Endothelial cell of hepatic sinusoid (primary cell): Measurements from ENCODE around the gene MRPL18.
"Not testable (repeated sequence)": the region's sequence is repeated elsewhere in the genome, so short reads cannot be mapped to it uniquely, and the experiment has no call there.

Source experiments
- in situ Hi-C: cut with HindIII; loops from 2 replicates; pipeline ENCODE4 v1.10.0; 2017; ENCODE audit warnings: low sequenced_read_pairs

The MRPL18 gene

DNA sequence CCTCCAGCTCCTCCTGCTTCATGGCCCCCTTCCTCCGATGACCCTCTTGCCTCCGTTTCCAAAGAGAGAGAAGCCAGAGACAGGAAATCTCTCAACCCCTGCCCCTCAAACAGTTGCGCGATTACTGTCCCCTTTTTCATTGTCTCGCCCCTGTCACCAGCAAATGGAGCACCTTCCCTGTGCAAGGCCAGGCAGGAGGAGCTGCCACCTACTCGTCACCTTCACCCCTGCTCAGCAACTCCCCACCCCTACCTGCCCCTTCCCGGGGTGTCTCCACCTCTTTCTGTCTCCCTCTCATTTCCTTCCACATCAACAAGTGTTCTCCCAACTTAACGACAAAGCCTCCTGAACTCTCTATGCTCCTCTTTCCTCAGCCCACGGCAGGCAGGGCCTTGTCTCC is 23.5 kb downstream of the MRPL18 start:
- in situ Hi-C loops = no loop called here

DNA sequence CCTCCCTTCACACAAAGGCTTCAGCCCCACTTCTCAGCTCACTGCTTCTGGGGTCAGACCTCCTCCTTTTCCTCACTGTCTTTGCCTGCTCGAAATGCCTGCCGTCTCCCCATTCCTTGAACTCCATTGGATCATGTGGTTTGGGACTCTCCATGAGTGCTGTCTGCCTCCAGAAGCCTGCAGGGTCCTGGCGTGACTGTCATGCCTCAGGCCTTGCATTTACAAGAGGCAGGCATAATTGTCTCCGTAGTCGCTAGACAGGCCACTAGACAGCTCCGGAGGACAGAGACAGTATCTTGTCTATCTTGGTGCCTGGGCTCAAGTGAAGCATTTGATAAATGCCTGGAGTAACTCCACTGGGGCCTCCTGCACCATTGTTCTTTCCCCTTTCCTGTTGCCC is 25.1 kb downstream of the MRPL18 start:
- in situ Hi-C loops = no loop called here

DNA sequence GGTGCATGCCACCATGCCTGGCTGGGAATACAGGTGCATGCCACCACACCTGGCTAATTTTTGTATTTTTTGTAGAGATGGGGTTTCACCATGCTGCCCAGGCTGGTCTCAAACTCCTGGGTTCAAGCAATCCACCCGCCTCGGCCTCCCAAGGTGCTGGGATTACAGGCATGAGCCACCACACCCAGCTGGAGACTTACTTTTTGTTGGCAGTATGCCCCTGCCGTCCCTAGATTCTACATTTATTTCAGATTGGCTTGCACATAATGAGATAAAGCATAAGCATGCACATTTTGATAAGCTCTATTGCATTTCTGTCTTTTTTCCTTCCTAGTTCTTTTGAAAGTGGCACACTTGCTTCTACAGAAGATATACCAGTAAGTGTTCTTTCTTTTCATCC is 26.5 kb downstream of the MRPL18 start:
- in situ Hi-C loops = not testable (repeated sequence)

DNA sequence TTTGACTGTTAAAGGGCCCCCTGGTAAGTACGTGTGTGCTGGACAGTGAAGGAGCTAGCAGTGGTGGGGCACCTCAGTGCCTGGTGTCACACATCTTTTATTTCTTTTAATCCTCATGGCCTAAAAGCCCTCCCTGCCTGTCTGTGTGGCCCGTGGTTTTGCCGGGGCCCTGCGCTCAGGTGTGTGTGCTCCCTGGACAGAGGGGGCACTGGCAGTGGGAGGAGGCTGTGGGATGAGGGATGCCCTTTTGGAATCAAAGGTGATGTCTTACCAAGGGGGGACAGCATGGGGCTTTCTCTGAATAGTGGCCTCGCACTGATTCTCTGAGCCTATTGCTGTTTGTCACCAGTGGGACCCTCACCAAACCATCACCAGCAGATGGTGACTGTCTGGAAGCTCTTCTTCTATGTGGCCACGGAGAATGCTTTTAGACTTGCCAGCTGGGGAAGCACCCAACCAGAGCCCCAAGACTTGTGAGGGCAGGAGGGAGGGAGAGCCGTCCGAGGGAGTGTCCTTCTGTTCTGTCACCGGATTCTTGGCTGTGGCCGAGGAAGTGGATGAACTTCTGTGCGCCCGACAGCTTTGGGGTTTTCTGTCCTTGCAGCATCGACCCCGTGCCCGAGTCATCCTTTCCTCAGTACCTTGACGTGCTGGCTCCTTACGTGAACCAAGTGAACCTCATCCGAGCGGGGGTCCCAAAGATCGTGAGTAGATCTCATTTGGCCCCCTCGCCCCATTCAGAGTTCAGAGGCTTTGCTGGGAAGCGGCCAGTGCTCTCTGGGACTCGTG is 27.9 kb downstream of the MRPL18 start:
- in situ Hi-C loops = no loop called here

DNA sequence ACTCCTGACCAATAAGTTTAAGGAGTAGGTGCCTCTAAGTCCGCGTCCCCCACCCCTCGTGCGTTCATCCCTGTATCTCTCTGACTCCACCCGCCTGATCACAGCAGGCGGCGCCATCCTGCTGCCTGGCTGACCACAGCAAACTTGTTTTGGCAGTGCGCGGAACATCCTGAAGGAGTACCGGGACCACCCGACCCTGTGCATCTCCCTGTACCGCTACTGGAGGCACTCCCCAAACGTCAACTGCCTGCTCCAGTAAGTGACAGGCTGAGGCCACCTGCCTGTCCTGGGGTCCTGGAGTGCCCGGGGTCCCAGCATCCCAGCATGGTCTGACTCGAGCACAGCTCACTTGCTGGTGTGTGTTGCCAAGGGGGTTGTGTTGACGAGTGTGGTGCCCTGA is 28.8 kb downstream of the MRPL18 start:
- in situ Hi-C loops = no loop called here

DNA sequence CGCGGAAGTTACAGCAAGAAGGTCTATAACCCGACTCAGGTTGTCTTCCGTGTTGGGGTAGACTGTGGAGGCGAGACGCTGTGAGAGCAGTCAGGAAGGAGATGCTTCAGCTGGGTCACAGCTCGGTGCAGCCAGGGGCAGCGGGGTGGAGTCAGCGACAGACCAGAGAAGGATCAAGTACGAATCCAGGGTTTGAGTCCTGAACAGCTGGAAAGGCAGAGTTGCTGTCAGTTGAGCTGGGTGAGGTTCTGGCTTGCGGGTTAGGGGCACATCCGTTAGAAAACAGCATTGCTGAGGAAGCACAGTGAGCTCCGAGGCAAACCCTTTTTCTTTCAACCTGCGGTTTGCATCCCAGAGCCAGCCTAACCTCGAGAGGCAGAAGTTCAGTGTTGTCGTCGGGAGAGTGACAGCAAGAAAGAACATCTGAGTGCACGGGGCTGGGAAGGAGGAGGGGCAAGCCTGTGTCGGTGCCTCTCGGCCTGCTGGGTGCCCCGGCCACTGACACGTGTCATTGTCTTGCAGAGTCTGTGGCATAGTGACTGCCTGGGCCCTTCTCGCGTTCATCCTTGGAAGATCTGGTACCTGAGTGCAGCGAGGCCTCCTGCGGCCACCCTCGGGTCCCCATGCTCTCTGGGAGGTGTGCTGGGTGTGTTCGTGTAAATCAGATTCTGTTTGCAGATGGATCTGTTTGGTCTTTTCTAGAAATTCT is 29.8 kb downstream of the MRPL18 start:
- in situ Hi-C loops = no loop called here

DNA sequence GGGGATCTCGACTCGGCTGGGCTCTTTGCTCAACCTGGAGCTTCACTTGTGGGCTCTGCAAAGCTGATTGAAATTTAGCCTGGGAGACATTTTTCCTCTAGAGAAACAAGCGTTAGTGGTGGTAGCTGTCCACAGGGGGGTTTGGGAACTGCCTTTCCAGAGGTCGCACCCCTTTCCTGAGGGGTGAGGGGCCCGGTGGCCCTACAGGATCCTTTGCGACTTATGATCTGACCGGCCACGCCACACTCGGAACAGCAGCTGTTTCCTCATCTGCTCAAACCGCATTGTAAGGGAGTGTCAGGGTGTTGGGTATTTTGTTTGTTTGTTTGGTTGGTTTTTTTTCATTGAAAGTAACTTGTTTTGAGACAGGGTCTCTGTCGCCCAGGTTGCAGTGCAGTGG is 30.9 kb downstream of the MRPL18 start:
- in situ Hi-C loops = no loop called here

DNA sequence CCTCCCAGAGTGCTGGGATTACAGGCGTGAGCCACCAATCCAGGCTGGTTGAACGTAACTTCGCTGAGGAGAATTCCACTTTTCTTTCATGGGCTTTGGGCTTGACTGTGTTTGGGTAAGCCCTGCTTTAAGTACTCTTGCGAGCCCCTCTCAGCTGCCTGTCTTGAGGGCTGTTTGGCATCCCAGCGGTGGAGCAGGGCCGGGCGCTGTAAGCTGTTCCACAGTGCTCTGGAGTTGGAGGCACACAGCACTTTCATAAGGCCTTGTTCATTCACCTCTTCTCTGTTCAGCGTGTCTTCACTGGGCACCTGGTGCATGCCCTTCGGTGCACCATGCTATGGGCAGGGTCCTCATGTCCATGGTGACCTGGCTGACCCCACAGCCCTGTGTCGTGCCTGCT is 31.5 kb downstream of the MRPL18 start:
- in situ Hi-C loops = no loop called here

DNA sequence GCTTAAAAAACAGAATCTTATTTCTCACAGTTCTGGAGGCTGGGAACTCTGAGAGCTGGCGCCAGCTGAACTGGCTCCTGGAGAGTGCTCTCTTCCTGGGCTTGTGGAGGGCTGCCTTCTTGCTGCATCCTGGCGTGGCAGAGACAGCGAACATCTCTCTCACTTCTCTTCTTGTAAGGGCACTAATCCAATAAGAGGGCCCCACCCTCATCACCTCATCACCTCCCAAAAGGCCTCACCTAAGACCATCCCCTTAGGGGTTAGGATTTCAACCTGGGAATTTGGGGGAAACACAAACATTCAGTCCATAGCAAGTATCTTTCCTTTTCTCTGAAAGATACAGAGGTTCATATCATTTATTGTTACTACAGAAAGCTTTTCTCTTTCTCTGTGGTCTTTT is 33.7 kb downstream of the MRPL18 start:
- in situ Hi-C loops = no loop called here

DNA sequence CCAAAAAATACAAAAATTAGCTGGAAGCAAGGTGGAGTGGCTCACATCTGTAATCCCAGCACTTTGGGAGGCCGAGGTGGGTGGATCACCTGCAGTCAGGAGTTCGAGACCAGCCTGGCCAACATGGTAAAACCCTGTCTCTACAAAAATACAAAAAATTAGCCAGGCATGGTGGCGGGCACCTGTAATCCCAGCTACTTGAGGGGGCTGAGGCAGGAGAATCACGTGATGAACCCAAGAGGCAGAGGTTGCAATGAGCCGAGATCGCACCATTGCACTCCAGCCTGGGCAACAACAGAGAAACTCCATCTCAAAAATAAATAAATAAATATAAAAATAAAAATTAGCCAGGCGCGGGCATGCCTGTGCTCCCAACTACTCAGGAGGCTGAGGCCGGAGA is 34.4 kb downstream of the MRPL18 start:
- in situ Hi-C loops = not testable (repeated sequence)

DNA sequence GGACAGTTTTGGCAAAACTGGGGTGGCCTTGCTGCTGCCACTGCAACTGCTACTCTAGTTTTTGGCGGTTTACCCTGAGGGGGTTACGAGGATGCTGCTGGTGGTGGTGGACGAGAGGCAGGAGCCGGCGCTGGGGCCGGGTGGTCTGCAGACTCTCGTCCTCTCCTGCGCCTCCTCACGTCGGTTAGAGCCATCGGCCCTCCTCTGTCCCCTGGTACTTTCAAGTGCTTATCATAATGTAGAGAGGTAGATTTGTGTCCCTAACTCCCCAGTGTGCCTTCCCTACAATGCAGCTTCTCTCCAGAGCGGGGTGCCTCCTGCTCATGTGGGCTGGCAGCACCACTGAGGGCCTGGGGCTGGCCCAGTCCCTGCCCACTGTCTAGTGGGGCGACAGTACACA is 35.7 kb downstream of the MRPL18 start:
- in situ Hi-C loops = no loop called here

DNA sequence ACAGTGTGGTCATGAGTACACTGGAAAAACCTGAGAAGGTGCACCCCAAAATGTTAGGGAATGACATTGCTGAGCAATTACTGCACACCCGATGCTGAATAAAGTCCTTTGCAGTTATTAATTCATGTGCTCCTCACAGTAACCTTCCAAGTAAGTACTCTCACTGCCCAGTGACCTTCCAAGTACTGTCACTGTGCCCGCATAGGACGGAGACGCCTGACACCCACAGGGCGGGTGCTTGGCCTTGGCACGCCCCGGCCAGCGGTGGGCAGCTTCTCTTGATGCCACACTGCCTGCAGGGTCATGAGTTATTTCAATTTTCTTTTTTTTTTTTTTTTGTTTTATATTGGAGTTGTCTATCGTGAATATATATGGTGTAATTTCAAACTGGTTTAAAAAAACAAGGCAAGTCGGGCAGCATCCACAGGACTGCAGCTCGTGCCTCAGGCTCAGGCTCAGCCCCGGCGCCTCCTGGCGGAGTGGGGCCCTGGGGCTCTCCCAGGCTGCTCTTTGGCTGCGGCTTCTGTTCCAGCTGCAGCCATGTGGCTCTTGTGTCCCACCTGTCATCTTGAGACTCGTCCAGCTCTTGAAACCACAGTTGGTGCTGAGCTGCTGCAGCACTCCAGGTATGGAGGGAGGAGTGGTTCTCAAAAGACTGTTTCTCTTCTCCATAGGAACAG is 36.8 kb downstream of the MRPL18 start:
- in situ Hi-C loops = no loop called here

DNA sequence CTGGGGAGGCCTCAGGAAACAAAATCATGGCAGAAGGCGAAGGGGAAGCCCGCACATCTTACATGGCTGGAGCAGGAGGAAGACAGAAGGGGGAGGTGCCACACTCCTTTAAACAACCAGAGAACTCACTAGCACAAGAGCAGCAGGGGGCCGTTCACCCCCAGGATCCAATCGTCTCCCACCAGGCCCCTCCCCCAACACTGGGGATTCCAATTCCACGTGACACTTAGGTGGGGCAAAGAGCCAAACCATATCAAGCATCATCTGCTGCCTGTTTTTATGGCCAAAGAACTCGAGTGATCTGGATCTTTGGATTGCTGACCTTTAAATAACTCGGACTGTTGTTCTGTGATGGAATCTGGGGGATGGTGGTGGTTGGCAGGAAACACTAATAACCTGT is 37.8 kb downstream of the MRPL18 start:
- in situ Hi-C loops = no loop called here

DNA sequence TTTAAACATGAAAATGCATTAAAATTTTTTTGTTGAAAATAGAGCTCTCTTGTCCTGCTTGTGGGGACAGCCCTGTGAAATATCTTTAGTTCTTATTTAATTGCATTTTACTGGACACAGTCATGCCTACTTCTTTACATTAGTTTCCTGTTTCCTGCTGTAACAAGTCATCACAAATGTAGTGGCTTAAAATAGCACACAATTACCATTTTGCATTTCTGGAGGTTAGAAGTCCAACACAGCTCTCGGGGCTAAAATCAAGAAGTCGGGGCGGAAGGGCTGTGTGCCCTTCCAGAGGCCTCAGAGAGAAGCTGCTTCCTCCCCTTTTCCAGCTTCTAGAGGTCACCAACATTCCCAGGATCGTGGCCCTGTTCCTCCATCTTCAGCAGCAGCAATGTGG is 39.3 kb downstream of the MRPL18 start:
- in situ Hi-C loops = no loop called here

DNA sequence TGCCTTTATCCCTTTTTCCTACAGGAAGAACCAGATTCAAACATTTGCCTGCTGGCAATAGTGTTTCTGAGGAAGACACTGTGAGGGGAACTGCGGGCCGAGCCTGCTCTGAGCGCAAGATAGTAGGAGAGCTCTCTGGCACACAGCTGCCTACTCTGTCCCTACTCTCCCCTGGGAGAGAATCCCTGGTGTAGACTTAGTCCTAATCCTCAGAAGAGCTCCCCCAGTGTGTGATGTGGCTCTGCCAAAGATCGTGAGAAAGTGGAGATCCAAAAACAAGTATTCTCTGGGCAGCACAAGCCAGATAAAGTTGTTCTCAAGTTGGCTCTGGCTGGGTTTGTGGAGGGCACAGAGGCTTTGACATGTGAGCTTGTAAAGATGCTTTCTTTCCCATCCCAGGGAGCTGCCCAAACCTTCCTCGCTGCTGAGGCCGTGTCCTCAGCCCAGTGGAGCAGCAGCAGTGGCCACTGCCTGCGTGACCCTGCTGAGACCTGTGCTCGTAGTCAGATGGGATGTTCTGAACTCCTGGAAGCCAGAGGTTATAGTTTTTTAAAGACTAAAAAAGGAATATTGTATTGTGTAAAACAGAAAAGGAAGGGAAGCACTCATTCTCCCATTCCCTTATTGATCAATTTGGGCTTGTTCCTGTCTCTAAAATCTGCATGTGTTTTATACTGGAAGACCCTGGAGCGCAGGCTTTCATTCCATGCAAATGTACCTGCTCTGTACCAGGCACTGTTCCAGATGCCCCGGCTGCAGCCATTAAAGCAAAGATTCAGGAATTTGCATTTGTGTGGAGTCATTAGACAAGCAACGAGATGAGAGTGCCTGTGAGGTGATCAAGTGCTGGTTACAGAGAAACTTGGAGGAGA is 40.5 kb downstream of the MRPL18 start:
- in situ Hi-C loops = no loop called here

DNA sequence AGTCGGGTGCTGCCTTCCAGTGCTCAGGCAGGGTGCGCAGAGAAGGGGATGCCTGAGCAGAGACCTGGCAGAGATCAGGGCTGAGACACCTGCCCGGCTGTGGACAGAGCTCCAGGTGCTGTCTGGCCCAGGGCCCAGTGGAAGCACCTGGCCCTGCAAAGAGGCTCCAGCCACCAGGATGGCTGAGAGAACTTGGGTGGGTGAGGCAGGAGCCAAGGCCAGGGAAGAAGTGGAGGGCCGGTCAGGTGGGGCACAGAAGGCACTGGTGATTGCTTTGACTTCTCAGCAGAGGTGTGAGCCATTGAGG is 41.1 kb downstream of the MRPL18 start:
- in situ Hi-C loops = no loop called here

DNA sequence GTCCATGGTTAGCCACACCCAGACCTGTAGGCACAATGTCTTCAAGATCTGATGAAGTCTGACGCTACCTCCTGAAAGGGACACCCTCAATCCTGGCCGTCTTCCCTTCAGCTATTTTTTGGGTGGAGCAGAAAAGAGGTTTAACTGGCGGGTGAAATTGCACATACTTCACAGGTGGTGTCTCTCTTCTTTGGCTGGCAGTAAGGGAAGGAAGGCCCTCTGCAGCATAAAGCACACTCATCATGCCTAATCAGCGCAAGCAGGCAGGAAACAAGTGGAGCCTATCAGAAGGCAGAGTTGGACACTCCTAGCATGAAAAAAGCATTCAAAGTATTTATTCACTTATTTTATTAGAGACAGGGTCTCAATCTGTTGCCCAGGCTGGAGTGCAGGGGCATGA is 42.7 kb downstream of the MRPL18 start:
- in situ Hi-C loops = no loop called here

DNA sequence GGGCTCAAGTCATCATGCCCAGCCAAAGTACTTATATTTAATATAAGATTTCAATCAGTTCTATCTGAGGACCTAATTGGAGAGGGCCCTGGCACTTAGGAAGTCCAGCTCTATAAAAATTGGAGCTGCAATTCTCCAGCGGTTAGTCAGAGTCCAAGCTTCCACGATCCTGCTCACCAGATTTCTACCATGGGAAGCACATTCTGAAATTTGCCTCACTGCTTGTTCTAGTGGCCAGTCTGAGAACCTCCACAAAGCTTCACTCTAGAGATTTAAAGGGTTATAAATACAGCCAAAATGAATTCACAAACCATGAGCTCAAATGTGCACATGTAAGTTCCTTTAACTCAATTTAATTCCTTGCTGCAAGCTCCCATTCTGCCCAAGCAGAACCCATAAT is 43.3 kb downstream of the MRPL18 start:
- in situ Hi-C loops = no loop called here

DNA sequence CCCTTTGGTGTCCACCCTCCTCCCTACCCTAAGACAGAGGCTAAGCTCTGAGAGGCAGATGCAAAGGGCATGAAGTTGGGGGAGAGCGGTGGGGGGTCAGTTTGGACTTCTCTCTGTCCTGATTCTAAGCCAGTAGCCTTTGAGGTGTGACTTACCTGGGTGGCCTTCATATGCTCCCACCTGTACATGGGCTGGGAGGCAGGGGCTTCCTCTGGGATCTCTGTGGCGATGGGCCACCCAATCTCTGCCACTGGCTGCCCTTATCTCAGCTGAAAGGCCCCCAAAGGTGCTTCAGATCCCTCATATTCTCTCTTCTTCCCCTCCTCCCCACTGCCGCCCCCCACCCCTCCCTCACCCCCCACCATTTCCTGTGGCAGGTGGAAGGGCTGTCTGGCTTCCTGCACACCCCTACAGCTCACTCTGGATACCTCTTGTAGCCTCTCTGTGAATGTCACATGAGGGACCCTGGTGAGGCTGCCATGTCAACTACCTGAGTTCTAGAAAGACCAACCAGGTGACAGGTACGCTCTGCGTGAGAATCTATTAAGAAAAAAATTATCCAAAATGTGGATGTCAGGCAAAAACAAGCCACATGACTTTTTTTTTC is 43.8 kb downstream of the MRPL18 start:
- in situ Hi-C loops = no loop called here

DNA sequence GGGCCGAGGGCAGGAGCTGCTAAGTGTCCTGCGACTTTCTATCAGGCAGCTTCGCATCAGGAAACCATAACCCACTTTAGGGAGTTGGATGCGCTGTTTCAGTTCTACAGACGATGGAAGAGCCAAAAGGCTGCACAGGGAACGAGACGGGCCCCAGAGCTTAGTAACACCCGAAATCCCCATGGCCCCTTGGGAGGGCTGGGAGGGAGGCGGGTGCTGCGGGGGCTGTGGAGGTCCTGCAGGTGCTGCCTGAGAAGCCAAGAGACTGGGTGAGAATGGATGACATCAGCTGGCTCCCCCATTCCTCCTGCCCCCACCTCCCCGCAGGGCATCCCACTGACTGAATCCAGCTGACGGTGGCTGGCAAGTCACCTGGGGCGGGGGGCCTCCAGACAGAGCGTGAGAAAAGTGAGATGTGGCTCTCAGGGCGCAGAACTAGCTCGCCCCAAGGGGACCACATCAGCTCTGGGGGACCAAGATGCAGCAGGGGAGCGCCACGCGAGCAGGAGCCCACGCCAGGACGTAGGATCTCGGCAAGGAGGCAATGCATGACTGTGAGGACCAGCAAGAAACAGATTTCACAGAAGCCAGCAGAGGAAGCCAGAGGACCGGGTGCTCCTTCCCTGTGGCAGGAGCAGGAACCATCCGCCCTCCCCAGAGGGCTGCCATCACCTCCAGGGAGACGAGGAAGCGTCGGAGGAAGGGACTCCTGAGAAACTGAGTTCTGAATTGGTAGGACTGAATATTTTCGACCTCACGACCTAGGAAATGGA is 46.6 kb downstream of the MRPL18 start:
- in situ Hi-C loops = no loop called here
